ENCODE measurements around the gene KRTAP5-8.

- no peak for TF ChIP-seq USF1 (IDR thresholded peaks at IDR 0.05)
- TF ChIP-seq EGR1 (IDR thresholded peaks at IDR 0.05) = no peak
- TF ChIP-seq CREB1 (IDR thresholded peaks at IDR 0.05; ENCODE audit: low read depth) = no peak
- TF ChIP-seq TCF12 (IDR thresholded peaks at IDR 0.05; ENCODE audit: low read depth) = no peak
- TF ChIP-seq YY1 (IDR thresholded peaks at IDR 0.05; ENCODE audit: low read depth) = no peak
- no peak for TF ChIP-seq FOXM1 (IDR thresholded peaks at IDR 0.05; ENCODE audit: borderline replicate concordance, low read depth)
- TF ChIP-seq CEBPB (IDR thresholded peaks at IDR 0.05) = no peak
- no peak for TF ChIP-seq REST (IDR thresholded peaks at IDR 0.05; ENCODE audit: low read depth)
Measured at GRCh38 chr11:71582309-71582895, 44.6 kb downstream of the KRTAP5-8 start, which contains the start of gene KRTAP5-11.

Measured in Ishikawa (cell line).